NB4 (cell line): ENCODE measurements around the gene RPS15.

Source experiments
- MYC ChIP-seq: IDR thresholded peaks from 2 replicates; pipeline ENCODE4 v1.6.1; 2011; ENCODE audit warnings: low read depth, low read length
- POLR2A ChIP-seq: IDR thresholded peaks from 2 replicates; pipeline ENCODE4 v1.6.1; 2011; ENCODE audit warnings: mild to moderate bottlenecking; ENCODE audit not compliant: insufficient read length; ENCODE audit errors: extremely low read depth
- TF ChIP-seq, protein P1 (sequence below): IDR thresholded peaks from 2 replicates; pipeline ENCODE4 v1.6.1; 2011; ENCODE audit warnings: low read depth, low read length
- TF ChIP-seq, protein P2 (sequence below): IDR thresholded peaks from one replicate; pipeline ENCODE4 v1.5.1; 2012; ENCODE audit warnings: low read depth, low read length

DNA sequence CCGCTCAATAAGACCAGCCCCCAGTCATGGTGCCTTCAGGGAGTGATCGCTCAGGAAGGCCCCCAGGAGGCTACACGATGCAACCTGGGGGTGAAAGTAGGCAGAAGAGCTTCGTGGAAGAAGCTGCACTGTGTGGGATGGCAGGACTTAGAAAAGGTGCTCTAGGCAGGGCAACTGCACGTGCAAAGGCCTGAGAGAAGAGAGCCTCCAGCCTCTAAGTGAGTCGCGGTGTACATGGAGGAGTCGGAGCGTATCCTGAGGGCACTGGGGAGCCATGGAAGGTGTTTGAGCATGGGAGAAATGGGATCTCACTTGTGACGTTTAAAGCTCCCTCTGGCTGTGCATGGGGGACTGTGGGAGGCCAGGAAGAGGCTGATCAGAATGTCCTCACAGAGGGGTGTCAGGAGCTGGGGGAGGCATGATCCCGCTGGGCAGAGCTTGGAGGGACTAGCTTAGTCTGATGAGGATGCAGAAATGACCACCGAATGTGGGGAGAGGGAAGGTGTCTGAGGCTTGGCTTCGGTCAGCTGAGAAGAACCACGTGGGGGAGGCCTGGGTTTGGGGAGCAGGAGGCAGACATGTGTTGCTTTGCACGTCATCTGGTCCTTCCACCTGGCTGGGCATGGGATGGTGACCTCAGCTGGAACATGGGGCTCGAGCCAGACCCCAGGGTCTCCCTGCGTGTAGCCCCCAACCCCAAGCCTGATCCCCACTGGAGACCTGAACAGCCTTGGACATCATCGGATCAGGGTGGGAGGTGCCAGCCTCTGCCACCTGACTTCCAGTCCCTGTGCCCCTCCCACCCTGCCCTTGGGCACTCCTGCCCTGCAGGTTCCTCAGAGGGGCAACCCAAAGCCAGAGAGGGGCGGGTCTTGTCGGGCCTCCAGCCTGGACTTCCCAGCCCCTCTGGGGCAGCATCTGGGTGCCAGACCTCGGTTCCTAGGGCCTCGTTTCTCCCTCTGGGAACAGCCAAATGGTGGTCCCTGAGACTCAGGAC is 12.8 kb downstream of the RPS15 start:
- TF ChIP-seq POLR2A (no peak), MYC (no peak)
- TF ChIP-seq, protein P1, sequence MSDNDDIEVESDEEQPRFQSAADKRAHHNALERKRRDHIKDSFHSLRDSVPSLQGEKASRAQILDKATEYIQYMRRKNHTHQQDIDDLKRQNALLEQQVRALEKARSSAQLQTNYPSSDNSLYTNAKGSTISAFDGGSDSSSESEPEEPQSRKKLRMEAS = no peak
- TF ChIP-seq, protein P2, sequence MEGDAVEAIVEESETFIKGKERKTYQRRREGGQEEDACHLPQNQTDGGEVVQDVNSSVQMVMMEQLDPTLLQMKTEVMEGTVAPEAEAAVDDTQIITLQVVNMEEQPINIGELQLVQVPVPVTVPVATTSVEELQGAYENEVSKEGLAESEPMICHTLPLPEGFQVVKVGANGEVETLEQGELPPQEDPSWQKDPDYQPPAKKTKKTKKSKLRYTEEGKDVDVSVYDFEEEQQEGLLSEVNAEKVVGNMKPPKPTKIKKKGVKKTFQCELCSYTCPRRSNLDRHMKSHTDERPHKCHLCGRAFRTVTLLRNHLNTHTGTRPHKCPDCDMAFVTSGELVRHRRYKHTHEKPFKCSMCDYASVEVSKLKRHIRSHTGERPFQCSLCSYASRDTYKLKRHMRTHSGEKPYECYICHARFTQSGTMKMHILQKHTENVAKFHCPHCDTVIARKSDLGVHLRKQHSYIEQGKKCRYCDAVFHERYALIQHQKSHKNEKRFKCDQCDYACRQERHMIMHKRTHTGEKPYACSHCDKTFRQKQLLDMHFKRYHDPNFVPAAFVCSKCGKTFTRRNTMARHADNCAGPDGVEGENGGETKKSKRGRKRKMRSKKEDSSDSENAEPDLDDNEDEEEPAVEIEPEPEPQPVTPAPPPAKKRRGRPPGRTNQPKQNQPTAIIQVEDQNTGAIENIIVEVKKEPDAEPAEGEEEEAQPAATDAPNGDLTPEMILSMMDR = no peak
